Liver (tissue), 9 donors: ENCODE results near the gene RACGAP1. TPM values are rescaled to one million over a fixed set of nuclear protein-coding genes. Genes with fewer than 3 reads are reported as not detected.

Experiments used
- DNase-seq: peaks from one replicate; pipeline ENCODE4 v3.0.0-alpha.2; 2017; ENCODE audit warnings: low spot score
- H3K27ac ChIP-seq, 2 donors: one replicate each; pipeline ENCODE4 v1.7.0; 2013; ENCODE audit warnings: inconsistent platforms in 2 of 2, low read length in 2 of 2, control low read depth in 1 of 2, low read depth in 1 of 2, mild to moderate bottlenecking in 1 of 2
- H3K27me3 ChIP-seq, 4 donors: one replicate each; pipeline versions ENCODE4 v1.6.1 to v1.7.0; 2013; ENCODE audit warnings: low read length in 3 of 4, inconsistent platforms in 1 of 4, mild to moderate bottlenecking in 1 of 4, moderate library complexity in 1 of 4; ENCODE audit not compliant: control insufficient read depth in 4 of 4, insufficient read depth in 4 of 4
- H3K36me3 ChIP-seq, 4 donors: one replicate each; pipeline versions ENCODE4 v1.6.1 to v1.7.0; 2013; ENCODE audit warnings: low read length in 3 of 4, mild to moderate bottlenecking in 3 of 4, low read depth in 1 of 4, moderate library complexity in 1 of 4; ENCODE audit not compliant: control insufficient read depth in 4 of 4, insufficient read depth in 3 of 4
- H3K4me1 ChIP-seq, 4 donors: one replicate each; pipeline versions ENCODE4 v1.6.1 to v1.7.0; 2013; ENCODE audit warnings: low read length in 3 of 4, mild to moderate bottlenecking in 3 of 4, moderate library complexity in 1 of 4; ENCODE audit not compliant: control insufficient read depth in 4 of 4, insufficient read depth in 4 of 4
- H3K4me3 ChIP-seq, 3 donors: one replicate each; pipeline versions ENCODE4 v1.6.1 to v1.7.0; 2013; ENCODE audit warnings: low read length in 3 of 3, control low read depth in 1 of 3, low read depth in 1 of 3, mild to moderate bottlenecking in 1 of 3
- H3K9ac ChIP-seq, 2 donors: one replicate each; pipeline ENCODE4 v1.7.0; 2013; ENCODE audit warnings: low read length in 2 of 2, mild to moderate bottlenecking in 2 of 2, moderate library complexity in 2 of 2, control low read depth in 1 of 2, low read depth in 1 of 2
- H3K9me3 ChIP-seq, 4 donors: one replicate each; pipeline versions ENCODE4 v1.6.1 to v1.7.0; 2013; ENCODE audit warnings: low read length in 3 of 4; ENCODE audit not compliant: control insufficient read depth in 4 of 4
- ATF3 ChIP-seq: IDR thresholded peaks from 2 replicates; pipeline ENCODE4 v1.6.1; 2016; ENCODE audit warnings: antibody characterized with exemption
- FOXA1 ChIP-seq: IDR thresholded peaks from 2 replicates; pipeline ENCODE4 v1.6.1; 2016; ENCODE audit warnings: antibody characterized with exemption
- FOXA2 ChIP-seq: IDR thresholded peaks from 2 replicates; pipeline ENCODE4 v1.6.1; 2016; ENCODE audit warnings: antibody characterized with exemption
- GABPA ChIP-seq, 2 donors: IDR thresholded peaks in 1 of 2; conservative IDR thresholded peaks in 1 of 2; 2 replicates each; pipeline ENCODE4 v1.6.1; 2016; ENCODE audit warnings: antibody characterized with exemption in 2 of 2, mild to moderate bottlenecking in 1 of 2, moderate library complexity in 1 of 2
- HNF4A ChIP-seq, 2 donors: conservative IDR thresholded peaks; 2 replicates each; pipeline ENCODE4 v1.6.1; 2016; ENCODE audit warnings: antibody characterized with exemption in 2 of 2, mild to moderate bottlenecking in 2 of 2
- HNF4G ChIP-seq: IDR thresholded peaks from 2 replicates; pipeline ENCODE4 v1.6.1; 2016; ENCODE audit warnings: antibody characterized with exemption
- JUND ChIP-seq, 2 donors: IDR thresholded peaks; 2 replicates each; pipeline ENCODE4 v1.6.1; 2016; ENCODE audit warnings: antibody characterized with exemption in 2 of 2
- RAD21 ChIP-seq, 2 donors: IDR thresholded peaks; 2 replicates each; pipeline ENCODE4 v1.6.1; 2016; ENCODE audit warnings: antibody characterized with exemption in 2 of 2, mild to moderate bottlenecking in 2 of 2
- REST ChIP-seq: IDR thresholded peaks from 2 replicates; pipeline ENCODE4 v1.6.1; 2016; ENCODE audit warnings: antibody characterized with exemption, mild to moderate bottlenecking
- RXRA ChIP-seq, 2 donors: IDR thresholded peaks; 2 replicates each; pipeline ENCODE4 v1.6.1; 2017 to 2018; ENCODE audit warnings: antibody characterized with exemption in 2 of 2, mild to moderate bottlenecking in 1 of 2
- SP1 ChIP-seq: IDR thresholded peaks from 2 replicates; pipeline ENCODE4 v1.6.1; 2018; ENCODE audit warnings: antibody characterized with exemption, mild to moderate bottlenecking
- TAF1 ChIP-seq: conservative IDR thresholded peaks from 2 replicates; pipeline ENCODE4 v1.6.1; 2016; ENCODE audit warnings: antibody characterized with exemption, mild to moderate bottlenecking
- YY1 ChIP-seq: IDR thresholded peaks from 2 replicates; pipeline ENCODE4 v1.6.1; 2016; ENCODE audit warnings: antibody characterized with exemption, mild to moderate bottlenecking
- ZBTB33 ChIP-seq: IDR thresholded peaks from 2 replicates; pipeline ENCODE4 v1.6.1; 2016; ENCODE audit warnings: antibody characterized with exemption
- WGBS: extraction: QIAGEN DNeasy Blood & Tissue Kit; methylation state at CpG from one replicate; pipeline ENCODE4 v1.1.7; 2013; 5-methylcytosine and 5-hydroxymethylcytosine counted together
- polyA plus RNA-seq, 2 donors: library from polyadenylated mRNA; stranded (reverse) in 1 of 2; unstranded in 1 of 2; fragments of 200-250 nt in 1 of 2; fragments of >200 nt in 1 of 2; fragmentation: Nextera tagmentation in 1 of 2; extraction: Ambion mirVana in 1 of 2; gene quantifications; one replicate each; pipeline versions ENCODE4 v1.2.1 to v1.2.3, GENCODE V29; 2013 to 2015
- total RNA-seq, 2 donors: library from RNA; depleted of rRNA; stranded (reverse); fragments of >200 nt; gene quantifications; one replicate each; pipeline ENCODE4 v1.2.3, GENCODE V29; 2014
- TF ChIP-seq, protein P1 (sequence below): IDR thresholded peaks from 2 replicates; pipeline ENCODE4 v1.6.1; 2016; ENCODE audit warnings: antibody characterized with exemption
- donor health status: healthy.
- donor health status: healthy.
- donor health status: healthy.
- donor health status: healthy.
- donor health status: healthy.

The RACGAP1 gene
- total and polyA plus RNA-seq, 4 donors, result 1.0 to 38.3 (median 2.9) TPM

DNA sequence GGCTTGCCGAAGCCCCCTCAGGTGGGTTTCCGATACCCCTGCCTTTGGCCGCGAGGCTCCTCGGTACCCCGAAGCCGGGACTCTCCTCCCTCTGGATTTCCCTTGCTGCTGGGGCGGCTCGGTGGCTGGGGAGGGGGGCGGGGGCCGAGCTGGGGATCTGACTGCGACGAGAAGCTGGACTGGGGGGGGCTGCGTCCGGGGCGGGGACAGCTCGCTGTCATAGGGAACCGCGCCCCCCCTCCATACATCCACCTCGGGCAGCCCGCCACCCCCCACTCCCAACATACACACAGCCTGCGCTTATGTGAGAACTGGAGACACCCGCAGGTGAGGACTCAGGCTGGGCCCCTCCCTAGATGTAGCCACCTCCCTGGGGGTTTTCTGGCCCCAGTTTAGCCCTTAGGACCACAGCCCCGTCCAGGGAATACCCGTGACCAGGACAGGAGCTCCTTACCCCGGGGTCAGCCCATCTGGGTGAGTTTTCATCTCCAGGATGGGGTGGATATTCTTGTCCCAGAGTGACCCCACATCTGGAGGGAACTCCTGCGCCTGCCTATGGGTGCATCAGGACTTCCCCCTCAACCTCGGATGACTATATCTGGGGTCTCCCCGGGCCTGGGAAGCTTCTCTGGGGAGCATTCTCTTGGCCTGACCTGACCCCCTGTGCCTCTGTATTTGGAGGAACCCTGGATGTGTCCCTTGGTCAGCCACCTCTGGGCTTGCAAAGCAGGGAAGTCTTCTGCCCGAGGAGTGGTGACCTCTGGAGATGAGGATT, 32.8 kb upstream of the RACGAP1 start:
- Histone ChIP-seq H3K4me3 (peak overlapping the region in 1 of 3 donors; percentile 61), H3K36me3 (no peaks in the 10 kb centered on the region), H3K27ac (no peak overlapping the region), H3K4me1 (peaks cover 7 to 20% (median 10%) of the 10 kb centered on the region in 4 donors), H3K27me3 (peaks cover 0 to 2% (median 0%) of the 10 kb centered on the region in 4 donors), H3K9me3 (no peaks in the 10 kb centered on the region), H3K9ac (no peak overlapping the region)
- WGBS, result 23% methylated on average over 30 of the region's 30 CpGs
- DNase-seq, result no peak
- TF ChIP-seq FOXA2, result no peak
- no peak for TF ChIP-seq HNF4A (conservative IDR thresholded peaks at IDR 0.05)
- TF ChIP-seq ZBTB33, result no peak
- TF ChIP-seq YY1, result no peak
- TF ChIP-seq JUND (IDR thresholded peaks at IDR 0.05), result no peak
- no peak for TF ChIP-seq SP1
- TF ChIP-seq FOXA1, result no peak
- TF ChIP-seq TAF1, result no peak
- TF ChIP-seq ATF3, result no peak
- TF ChIP-seq, protein P1, sequence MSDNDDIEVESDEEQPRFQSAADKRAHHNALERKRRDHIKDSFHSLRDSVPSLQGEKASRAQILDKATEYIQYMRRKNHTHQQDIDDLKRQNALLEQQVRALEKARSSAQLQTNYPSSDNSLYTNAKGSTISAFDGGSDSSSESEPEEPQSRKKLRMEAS, result no peak
- no peak for TF ChIP-seq REST
- TF ChIP-seq RAD21 (IDR thresholded peaks at IDR 0.05), result no peak
- no peak for TF ChIP-seq GABPA (IDR thresholded peaks at IDR 0.05 in 1 of 2, conservative IDR thresholded peaks at IDR 0.05 in 1 of 2)
- TF ChIP-seq RXRA (IDR thresholded peaks at IDR 0.05), result no peak

DNA sequence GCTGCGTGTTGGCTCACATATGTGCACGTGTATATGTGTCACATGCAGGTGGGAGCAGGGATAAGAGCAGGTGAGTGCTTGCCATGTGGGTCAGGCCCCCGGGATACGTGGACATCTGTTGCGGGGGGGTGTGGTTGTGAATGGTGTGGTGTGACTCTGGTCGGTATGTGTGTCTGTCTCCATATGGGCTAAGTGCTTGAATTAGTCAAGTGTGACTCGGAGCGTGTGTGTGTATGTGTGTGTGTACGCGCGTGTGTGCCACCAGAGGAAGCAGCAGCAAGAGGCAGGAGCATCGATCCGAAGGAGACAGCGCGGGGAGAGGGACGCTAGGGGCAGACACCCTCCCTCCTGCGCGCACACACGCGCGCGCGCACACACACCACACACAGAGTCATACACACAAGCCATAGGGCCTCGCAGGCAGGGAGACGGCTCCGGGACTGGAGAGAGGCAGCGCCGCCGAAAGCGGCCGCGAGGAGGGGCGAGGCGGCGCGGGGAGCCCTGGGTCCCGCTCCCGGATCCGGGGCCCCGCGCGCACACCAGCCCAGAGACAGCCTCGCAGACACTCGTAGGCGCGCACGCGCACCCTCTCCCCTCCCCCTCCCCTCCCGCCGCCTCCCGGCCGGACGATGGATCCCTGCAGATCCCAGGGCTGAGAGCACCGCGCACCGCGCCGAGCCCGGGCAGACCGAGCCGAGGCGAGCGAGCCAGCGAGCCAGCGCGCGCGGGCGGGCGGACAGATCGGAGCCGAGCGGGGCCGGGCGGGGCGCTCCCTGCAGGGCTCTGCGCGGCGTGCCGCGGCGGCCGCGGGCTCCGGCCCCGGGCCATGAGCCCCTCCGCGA, 31.9 kb upstream of the RACGAP1 start, which contains the start of gene ASIC1:
ASIC1 (plus strand) TSS at position 597 of the 842 bp plus-strand sequence. CDS start 1,171 bp downstream, outside the sequence.
- DNase-seq, result peak; percentile 57
- H3K4me3 ChIP-seq, result peak within 1 kb of the TSS; percentile 51 to 61 (median 55)
- no peak within 1 kb of the TSS for H3K27ac ChIP-seq
- TF ChIP-seq HNF4G, result no peak
- peak in 1 of 2 donors; percentile 14 for TF ChIP-seq RAD21 (IDR thresholded peaks at IDR 0.05)
- peaks cover 0 to 2% (median 0%) of the 10 kb centered on the region in 4 donors for H3K27me3 ChIP-seq
- H3K36me3 ChIP-seq, result no peaks in the 10 kb centered on the region
- no peak within 1 kb of the TSS for H3K9ac ChIP-seq
- no peaks in the 10 kb centered on the region for H3K9me3 ChIP-seq
- 1% methylated on average over 88 of the region's 88 CpGs for WGBS
- H3K4me1 ChIP-seq, result peaks cover 7 to 20% (median 10%) of the 10 kb centered on the region in 4 donors
